Bronchial epithelial cell (primary cell): Measurements from ENCODE around the gene FGF4. TPM values are rescaled to one million over a fixed set of nuclear protein-coding genes. Genes with fewer than 3 reads are reported as not detected.

Experiments
- DNase-seq: peaks from one replicate; pipeline ENCODE4 v3.0.0-alpha.2; 2010; ENCODE audit warnings: low read depth
- FAIRE-seq: peaks from 2 replicates; lab custom pipeline; 2011; peaks lifted over from hg19 to GRCh38; lab: Jason Lieb, UNC
- H3K27me3 ChIP-seq: 2 replicates; pipeline ENCODE4 v1.5.1; 2011; ENCODE audit warnings: low read length; ENCODE audit not compliant: control insufficient read depth, insufficient read depth
- H3K36me3 ChIP-seq: 2 replicates; pipeline ENCODE4 v1.5.1; 2011; ENCODE audit warnings: low read length; ENCODE audit not compliant: control insufficient read depth, insufficient read depth
- H3K4me3 ChIP-seq: 2 replicates; pipeline ENCODE4 v1.5.1; 2011; ENCODE audit warnings: mild to moderate bottlenecking, low read depth, low read length, control low read depth
- CTCF ChIP-seq: IDR thresholded peaks from 2 replicates; pipeline ENCODE4 v1.5.1; 2011; ENCODE audit warnings: mild to moderate bottlenecking, moderate library complexity, low read length, control low read depth, inconsistent platforms; ENCODE audit not compliant: insufficient read depth, severe bottlenecking
- total RNA-seq: library from RNA; depleted of rRNA; stranded (reverse); fragments of >200 nt; gene quantifications from 2 replicates; pipeline ENCODE4 v1.2.1, GENCODE V29; 2014

The FGF4 gene
- total RNA-seq, 1 donor from 2014 or later: not detected

- Histone ChIP-seq H3K27me3 (peaks cover 1% of the 10 kb centered on the region), H3K4me3 (no peak overlapping the region), H3K36me3 (no peaks in the 10 kb centered on the region)
- FAIRE-seq (no peak), DNase-seq (no peak)
- no peak for TF ChIP-seq CTCF
Observed at GRCh38 chr11:69760319-69760718, 14.8 kb downstream of the FGF4 start.

- no peak overlapping the region for H3K4me3 ChIP-seq
- TF ChIP-seq CTCF: no peak
- H3K27me3 ChIP-seq: no peaks in the 10 kb centered on the region
- DNase-seq: no peak
- no peak for FAIRE-seq
- no peaks in the 10 kb centered on the region for H3K36me3 ChIP-seq
Observed at GRCh38 chr11:69752890-69753289, 22.3 kb downstream of the FGF4 start.

GRCh38 chr11:69750875-69751597 lies 24.1 kb downstream of the FGF4 start:
- DNase-seq (no peak), FAIRE-seq (no peak)
- no peak for TF ChIP-seq CTCF
- Histone ChIP-seq H3K27me3 (no peaks in the 10 kb centered on the region), H3K4me3 (no peak overlapping the region), H3K36me3 (no peaks in the 10 kb centered on the region)

- H3K36me3 ChIP-seq: no peaks in the 10 kb centered on the region
- H3K27me3 ChIP-seq: no peaks in the 10 kb centered on the region
- TF ChIP-seq CTCF: no peak
- FAIRE-seq: no peak
- DNase-seq: no peak
- H3K4me3 ChIP-seq: no peak overlapping the region
Observed at GRCh38 chr11:69750108-69750850, 24.9 kb downstream of the FGF4 start.

GRCh38 chr11:69748637-69749036 lies 26.5 kb downstream of the FGF4 start:
- FAIRE-seq: no peak
- no peak for DNase-seq
- no peaks in the 10 kb centered on the region for H3K36me3 ChIP-seq
- no peaks in the 10 kb centered on the region for H3K27me3 ChIP-seq
- no peak overlapping the region for H3K4me3 ChIP-seq
- no peak for TF ChIP-seq CTCF
